OCI-LY1 (cell line): ENCODE data around the gene PDE4D.

Source experiments
- EZH2 ChIP-seq: fragments of 200-600 bp; sonication (generic), shearing (Covaris generic); IDR thresholded peaks from 2 replicates; pipeline ENCODE4 v1.8.0; 2017; ENCODE audit warnings: borderline replicate concordance, mixed run types, mild to moderate bottlenecking, antibody characterized with exemption, low read length, moderate library complexity, mixed read lengths
- TF ChIP-seq, protein P1 (sequence below): fragments of 200-600 bp; sonication (generic), shearing (Covaris generic); IDR thresholded peaks from 2 replicates; pipeline ENCODE4 v1.5.1; 2017; ENCODE audit warnings: mild to moderate bottlenecking, antibody characterized with exemption, low read length, moderate library complexity, mixed read lengths

DNA sequence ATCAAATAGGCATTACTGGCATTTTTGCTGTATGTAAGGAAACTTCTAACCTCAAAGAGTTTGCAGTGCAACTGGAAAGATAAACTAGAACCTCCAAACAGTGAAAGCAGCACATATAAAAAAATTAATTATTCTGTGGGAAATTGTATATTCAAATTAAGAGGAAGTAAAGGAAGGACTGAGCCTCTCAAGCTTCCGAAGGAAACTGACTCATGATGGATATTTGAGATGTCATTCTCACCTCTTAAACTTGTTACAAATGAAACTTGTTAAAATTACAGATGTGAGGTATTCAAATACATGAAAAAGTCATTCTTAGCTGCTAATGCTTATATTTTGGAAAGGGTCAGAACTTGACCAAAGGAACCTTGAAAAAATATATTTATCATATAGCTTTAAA, 538.7 kb downstream of the PDE4D start:
- TF ChIP-seq, protein P1, sequence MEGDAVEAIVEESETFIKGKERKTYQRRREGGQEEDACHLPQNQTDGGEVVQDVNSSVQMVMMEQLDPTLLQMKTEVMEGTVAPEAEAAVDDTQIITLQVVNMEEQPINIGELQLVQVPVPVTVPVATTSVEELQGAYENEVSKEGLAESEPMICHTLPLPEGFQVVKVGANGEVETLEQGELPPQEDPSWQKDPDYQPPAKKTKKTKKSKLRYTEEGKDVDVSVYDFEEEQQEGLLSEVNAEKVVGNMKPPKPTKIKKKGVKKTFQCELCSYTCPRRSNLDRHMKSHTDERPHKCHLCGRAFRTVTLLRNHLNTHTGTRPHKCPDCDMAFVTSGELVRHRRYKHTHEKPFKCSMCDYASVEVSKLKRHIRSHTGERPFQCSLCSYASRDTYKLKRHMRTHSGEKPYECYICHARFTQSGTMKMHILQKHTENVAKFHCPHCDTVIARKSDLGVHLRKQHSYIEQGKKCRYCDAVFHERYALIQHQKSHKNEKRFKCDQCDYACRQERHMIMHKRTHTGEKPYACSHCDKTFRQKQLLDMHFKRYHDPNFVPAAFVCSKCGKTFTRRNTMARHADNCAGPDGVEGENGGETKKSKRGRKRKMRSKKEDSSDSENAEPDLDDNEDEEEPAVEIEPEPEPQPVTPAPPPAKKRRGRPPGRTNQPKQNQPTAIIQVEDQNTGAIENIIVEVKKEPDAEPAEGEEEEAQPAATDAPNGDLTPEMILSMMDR = no peak
- TF ChIP-seq EZH2 = no peak
